Measurements from ENCODE around the gene AFAP1.

The AFAP1 gene

DNA sequence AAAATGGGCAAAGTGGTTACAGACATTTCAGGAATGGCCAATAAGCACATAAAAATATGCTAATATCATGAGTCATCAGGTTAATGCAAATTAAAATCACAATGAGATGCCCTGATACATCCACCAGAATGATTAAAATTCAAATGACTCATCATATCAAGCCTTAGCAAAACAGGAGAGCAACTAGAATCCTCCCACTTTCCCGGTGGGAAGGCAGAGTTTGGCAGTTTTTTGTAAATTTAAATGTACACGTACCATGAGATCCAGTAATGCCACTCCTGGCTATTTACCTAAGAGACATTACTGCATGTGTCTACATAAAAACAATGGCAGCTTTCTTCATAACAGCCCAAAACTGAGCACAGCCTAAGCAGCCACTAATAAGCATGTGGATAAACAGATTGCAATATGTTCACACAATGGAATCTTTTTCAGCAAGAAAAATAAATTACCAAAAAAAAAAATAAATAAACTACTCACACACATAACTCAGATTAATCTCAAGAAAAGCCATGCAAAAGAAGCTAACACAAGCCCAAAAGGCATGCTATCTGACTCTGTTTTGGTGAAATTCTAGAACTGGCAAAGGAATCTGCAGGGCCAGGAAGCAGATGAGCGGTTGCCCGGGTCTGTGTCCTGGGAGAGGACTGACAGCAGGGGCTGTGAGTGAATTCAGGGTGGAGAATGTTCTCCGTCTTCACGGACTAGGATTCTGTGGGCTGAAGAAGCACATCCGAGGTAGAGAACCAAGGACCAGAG lies 48.8 kb downstream of the AFAP1 start:
- DNase-seq = no peak

DNA sequence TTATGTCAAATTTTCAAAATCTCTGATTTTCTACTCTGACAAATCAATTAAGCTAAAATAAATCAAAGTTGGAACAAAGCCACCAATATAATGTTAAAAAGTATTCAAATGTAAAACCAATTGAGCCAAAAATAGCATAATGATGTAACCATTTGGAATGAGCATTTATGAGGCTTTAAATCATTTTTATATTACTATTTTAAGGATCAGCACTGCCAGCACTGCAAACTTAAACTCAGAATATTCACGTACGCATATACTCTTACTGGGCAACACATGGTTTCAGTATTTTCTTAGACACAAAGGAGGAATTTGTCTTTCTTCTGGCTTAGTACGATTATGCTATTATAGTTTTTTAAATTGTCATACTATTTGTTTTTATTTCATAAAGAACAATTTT lies 52.2 kb downstream of the AFAP1 start:
- DNase-seq = no peak

DNA sequence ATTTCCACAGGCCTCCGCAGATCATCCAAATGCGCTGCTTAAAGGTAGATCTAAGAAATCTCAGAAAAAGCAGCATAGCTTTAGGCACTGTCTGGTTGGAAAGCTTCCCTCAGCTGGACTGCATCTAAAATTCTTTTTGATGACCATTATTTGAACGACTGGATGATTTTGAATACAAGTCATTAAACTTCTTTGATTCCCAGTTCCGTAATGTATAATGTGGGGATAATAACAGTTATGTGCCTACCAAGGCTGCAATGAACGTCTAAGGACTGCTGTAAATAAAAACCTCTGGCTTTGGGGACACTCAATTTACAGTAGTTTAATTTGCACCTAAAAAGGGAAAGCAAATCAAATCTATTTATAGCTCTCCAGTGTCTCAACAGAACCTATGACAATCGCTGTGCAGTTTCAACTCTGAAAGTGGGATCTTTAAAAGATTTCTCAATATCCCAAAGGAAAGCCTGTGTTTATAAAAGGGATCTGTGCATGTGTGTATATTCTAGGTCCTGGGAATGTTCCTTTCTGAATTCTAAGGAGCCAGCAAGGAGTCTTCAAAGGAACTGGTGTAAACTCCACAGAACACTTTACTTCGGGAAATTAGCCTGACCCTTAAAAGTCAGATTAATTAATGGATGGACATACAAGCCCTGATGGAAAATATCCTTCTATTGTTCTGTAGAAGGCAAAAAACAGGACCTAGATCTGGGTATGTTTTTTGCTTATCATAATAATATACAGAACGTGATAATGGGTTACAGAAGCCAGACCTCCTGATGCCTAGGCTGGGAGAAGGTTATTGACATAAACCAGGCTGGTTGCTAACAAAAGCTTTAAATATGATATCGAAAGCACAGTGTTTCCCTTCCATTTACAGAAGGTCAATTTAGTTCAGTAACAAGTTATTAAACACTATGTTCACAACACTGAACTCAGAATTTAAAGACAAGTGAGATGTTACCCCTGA lies 53.4 kb downstream of the AFAP1 start:
- no peak for DNase-seq

DNA sequence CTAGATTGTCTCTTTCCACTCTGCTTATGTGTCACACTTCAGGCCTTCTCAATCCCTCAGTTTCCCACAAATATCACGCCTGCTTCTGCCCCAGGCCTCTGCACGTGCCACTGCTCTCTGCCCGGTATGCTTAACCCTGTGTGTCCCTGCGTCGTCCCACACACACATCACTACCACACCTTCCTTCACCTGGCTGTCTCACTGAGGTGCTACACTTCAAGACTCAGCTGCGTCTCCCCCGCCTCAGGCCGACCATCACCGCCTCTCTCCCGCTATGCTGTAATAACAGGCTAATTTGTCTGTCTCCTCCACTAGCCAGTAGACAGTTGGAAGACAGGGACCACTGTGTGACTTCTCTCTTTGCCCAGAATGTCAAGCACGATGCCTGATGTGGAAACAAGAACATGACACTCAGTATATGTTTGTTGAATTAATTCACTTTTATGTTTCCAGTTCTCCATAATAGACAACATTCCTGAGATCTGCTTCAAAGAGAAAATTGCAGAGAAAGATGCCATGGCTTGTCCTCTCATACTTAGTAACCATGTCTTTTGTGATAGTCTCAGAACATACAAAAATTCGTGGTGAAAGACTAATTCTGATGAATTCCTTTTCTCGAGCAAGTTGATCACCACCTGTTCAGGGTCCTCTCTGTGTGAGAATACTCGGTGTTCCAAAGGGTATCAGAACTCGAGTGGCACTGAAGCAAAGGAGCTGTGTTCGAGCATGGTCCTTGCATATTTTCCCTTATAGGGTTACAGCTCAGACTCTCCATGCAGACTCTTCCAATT lies 54.2 kb downstream of the AFAP1 start:
- DNase-seq = no peak

DNA sequence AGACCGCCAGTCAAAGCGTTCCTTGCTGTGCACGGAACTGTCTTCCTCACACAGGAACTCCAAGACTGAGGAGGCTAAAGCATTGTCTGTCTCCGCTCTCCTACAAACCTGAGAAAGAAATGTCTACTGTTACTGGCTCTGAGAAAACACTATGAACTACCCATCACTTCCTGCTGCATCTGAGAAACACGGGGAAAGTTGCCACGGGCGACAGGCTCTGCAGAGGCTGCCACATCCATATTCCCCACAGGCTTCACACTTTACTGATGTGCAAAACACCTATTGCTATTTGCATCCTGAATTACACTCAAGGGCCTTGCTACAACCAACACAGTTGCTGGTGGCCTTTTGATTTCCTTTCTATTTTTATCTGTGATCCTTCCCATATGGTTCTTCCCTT lies 59.0 kb downstream of the AFAP1 start:
- no peak for DNase-seq

DNA sequence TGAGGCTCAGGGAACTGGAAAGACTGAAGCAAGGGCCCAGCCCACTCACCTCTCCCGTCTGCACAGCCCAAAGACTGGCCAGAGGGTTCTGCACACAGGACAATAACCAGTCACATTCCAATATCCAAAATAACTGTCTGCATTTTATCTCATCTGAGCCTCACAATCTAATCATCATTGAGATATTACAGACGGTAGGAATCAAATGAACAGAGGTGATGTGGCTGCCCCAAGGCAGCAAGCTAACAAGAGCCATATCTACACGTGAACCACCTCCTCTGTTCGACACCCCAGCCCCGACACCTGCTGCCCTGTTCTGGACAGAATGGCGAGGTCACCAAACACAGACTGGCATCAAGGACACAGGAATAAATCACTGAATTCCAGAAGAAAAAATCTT lies 60.5 kb downstream of the AFAP1 start:
- DNase-seq = no peak

DNA sequence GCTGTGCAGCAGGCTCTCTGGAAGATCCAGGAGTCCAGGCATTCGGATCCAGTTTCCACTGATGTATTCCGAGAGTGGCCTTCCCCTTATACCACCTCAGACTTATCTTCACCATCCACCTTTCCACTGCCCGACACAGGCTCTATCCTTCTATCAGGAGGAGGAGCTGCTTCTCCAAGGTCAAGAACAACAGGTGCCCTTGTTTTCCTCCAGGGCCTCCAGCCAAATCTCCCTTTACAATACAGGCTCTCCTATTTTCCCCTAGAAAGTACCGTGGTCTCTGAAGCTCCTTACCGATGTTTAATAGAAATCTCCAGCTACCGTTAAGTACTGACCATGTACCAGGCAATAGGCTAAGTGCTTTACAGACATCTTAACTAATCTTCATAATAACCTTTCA lies 61.3 kb downstream of the AFAP1 start:
- no peak for DNase-seq

DNA sequence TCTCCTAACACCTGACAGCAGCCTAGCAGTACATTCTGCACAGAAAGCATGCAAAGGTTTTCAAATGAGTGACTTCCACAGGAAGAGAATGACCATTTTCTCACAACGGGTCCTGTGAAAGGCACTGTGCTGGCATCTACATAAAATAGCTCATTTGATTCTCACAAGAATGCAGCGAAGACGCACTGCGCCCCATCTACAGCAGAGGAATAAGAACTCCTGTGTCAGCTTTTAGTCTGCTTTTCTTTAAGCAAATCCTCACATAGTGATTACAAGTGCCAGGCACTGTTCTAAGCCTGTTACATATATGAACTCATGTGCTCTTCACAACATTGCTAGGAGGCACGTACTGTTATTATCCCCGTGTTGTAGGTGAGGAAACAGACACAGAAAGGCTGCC lies 62.5 kb downstream of the AFAP1 start:
- no peak for DNase-seq

DNA sequence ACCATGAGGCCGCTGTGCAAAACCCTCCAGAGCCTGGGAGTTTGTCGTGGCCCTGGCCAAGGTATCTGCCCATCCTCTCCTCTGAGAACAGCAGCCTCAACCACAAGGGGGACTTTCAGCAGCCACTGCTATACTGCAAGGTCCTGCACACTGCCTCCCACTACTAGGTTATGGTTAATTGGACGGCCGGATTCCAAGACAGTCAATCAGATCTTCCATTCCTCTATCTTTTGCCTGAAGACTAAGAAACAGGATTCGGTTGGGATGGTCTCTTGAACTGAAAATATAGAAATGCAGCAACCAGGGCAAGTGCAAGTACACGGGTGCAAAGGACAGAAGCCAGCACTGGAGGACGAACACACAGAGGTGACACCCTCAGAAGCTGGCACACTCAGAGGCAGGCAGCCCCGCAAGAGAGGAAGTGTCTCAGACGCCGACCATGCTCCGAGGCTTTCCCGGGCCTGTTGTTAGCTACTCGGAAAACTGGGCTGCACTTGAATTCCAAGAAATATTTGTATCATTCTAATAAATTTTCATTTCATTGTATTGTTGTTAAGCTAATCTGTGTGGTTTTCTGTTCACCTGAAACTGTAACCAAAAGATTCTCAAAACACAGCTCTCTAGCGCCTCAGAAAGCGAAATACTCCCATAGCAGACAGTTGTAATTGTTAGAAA lies 63.3 kb downstream of the AFAP1 start:
- peak; percentile 41 to 60 for DNase-seq

DNA sequence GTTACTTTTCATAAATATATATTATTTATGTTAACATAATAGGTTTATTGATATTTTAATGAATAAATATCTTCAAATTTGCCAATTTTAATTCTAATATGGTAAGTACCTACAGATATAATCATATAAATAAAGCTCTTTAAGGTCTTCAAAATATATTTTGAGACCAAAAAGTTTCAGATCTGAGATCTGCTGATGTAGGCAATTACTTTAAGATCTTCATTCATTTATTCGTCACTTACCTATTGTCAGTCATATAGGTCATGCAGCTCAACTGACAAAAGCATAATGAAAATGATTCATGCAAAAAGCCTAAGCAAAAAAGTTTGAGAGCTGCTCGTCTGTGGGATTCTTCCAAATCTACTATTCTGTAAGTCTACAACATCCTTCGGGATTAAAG lies 64.8 kb downstream of the AFAP1 start:
- DNase-seq = no peak

DNA sequence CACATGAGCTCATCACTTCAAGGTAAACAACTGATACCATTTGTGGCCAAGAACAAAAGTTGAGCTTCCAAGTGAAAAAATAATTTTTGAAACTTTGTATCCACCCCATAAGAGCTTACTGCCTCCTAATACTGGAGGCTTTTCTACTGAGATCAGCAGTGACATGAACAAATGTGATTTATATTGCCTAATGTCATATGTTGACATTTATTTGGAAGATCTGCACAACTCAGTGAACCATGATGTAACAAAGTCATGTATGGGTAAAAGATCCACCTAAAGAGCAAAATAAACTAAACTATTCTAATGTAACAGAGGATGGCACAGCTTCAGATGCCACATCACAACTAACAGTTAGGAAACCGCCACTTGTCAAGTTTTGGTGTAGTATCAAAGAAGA lies 65.8 kb downstream of the AFAP1 start:
- DNase-seq = no peak

DNA sequence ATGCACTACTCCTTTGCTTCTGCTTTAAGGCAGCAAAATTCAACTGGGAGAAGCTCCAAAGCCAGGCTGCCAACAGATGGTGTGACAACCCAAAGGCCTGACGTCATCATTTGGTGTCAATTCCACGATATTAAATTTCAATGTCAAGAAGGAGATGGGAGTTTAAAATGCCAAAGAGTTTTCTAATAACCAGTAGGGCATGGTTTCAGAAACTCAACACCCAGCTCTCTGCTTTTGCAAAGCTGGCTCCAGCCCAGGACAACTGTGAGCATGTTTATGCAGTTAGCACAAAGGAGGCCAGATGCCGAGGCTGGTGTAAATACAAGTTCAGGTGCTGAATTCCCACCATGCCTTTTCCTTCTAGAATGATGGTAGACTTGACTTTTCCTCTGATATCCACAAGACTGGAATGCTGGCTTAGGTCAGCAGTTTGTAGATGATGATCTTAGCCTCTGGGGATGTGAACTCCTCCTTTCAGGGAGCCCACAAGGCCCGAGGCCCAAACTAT lies 67.3 kb downstream of the AFAP1 start:
- no peak for DNase-seq

DNA sequence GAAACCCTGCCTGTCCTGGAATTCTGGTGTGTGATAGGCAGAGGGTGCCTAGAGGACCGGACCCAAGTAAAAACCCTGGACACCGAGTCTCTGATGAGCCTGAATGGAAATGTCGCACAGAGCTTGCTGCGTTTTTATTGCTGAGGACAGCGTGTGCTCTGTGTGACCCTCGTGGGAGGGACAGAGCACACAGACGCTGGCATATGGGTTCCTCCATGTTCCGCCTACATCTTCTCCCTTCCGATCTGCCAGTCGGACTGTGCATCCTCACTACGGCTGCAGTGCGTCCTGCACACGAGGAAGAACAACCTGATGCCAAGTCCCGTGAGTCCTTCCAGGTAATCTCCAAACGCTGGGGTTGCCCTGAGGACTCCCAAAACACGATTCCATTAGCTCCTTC lies 68.3 kb downstream of the AFAP1 start:
- DNase-seq = no peak

DNA sequence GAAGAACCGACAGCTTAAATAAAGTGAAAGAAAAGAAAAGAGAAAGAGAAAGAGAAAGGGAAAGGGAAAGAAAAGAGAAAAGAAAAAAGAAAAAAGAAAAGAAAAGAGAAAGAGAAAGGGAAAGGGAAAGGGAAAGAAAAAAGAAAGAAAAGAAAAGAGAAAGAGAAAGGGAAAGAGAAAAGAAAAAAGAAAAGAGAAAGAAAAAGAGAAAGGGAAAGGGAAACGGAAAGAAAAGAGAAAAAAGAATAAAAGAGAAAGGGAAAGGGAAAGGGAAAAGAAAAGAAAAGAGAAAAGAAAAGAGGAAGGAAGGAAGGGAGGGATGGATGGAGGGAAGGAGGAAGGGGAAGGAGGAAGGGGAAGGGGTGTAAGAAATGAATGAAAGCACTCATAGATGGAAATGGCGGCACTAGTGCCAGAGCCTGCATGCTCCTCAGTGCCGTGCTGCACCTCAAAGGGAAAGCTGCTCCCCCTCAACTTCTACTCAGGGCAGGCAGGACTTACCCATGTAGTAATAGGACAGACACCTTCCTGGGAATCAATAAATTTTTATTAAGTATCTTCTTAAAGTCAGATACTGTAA lies 70.7 kb downstream of the AFAP1 start:
- no peak for DNase-seq

DNA sequence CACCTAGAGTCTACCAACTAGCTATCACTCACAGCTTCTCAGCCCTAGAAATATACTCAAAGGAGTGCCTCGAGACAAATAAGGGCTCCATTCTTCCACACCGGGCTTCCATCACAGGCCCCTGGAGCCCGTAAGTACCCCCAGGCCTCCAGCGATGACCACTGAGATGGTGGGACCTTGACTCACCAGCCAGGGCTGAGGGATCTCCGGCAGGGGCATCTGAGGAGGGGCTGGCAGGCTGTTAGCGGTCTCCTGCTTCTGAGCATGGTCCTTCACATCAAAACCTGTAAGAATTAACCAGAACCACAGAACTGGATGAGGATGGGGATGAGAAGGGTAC lies 71.3 kb downstream of the AFAP1 start:
- no peak for DNase-seq

DNA sequence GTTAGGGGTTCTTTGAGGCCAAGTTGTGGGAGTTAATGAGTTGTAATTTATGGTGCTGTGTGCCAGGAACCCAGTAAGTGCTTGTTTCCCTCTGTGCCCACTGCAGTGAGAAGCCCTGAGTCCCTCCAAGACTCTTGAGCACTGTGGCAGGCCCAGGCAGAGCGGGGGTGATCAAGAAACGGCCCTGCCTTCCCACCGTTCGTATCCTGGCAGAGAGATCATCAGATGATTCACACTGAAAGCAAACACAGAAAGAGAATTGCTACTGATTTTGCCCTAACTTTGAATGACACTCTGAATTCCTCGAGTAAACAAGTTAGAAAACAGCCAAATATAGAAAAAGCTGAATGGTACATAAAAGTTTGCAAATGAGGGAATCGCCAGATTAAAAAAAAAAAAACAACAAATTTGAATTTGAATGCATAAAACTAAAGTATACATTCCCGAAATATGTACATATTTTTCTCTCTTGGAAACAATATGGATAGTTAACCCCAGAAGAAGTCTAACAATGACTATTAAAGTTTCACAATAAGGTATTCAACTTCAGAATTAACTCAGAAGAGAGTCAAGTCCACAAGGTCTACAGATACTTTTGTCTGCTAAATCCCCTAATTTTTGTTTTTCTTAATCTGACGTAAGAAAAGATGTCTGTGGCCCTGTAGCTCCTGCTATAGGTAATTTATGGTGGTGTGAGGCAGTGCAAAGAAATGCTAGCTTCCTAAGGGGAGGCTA lies 71.8 kb downstream of the AFAP1 start:
- peak in 1 of 2 experiments; percentile 53 for DNase-seq

DNA sequence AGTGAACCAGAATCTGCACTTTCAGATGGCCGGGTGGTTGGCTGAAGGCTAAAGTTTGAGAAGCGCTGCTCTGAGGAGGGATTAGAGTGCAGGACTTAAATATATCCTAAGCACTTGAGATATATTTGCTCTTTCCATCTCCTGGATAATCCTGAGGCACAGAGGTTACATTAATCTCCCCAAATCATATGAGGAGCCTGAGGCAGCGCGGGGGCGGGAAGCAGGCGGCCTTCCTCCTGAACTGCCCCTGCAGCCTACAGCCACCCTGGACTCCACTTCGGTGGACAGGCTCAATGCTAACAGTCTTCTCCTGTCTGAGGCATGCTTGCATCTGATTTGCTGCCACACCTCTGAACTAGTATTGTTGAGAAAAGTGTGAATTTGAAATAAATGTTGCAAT lies 72.5 kb downstream of the AFAP1 start:
- DNase-seq = no peak

DNA sequence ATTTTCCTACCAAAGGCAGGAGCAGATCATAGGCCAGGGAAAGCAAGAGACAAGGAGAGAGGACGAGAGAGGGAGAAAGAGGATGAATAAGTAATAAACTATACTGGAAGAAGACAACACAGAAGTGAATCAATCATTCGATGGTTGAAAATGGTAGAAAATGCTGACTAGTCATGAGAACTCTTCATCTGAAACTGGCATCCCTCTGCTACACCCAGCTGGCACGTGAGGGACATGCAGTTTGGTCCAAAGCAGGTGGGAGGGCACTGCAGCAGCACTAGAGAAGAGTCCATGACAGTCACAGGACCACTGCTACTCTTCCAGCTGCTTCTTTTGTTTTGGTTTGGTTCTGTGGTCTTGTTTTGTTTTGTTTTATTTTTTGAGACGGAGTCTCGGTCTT lies 74.1 kb downstream of the AFAP1 start:
- DNase-seq = no peak

DNA sequence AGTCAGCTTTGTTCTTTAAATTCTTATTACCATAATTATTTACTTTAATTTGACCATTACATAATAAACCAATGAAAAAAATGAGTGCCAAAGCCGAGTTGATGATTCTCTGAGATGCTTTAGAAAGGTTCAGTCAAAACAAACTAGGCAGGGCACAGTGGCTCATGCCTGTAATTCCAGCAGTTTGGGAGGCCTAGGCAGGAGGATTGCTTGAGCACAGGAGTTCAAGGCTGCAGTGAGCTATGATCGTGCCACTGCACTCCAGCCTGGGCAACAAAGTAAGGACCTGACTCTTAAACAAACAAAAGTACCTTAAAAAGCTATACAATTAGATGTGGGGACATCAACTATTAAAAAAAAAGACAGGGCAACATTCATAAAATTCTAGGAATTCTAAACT lies 75.0 kb downstream of the AFAP1 start:
- no peak for DNase-seq

DNA sequence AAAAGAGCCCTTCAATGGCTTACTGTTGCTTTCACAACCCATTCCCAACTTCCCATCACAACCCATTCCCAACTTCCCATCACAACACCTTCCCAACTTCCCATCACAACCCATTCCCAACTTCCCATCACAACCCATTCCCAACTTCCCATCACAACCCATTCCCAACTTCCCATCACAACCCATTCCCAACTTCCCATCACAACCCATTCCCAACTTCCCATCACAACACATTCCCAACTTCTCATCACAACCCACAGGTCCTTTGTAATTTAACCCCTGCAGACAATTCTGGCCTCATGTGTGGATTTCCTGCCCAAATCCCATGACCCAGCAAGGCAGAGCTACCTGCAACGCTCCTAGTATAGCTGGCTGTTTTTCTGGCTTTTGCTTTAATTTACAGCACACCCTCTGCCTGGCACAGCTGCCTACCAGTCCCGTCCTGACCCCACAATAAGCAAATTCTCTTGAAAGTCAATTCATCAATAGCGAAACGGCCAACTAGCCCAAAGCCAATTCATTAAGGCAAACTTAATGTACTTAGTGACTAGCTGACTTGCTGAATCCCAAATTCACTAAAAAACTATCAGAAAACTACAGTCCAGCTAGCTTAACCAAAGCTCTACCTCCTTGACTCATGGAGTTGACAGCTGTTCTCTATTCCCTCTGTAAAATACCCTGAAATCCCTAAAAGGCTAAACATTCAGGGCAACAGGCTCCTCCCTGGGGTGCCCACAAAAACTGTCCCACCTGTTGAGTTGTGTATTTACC lies 75.6 kb downstream of the AFAP1 start:
- peak in 1 of 2 experiments; percentile 31 for DNase-seq

Data from activated CD4-positive, alpha-beta T cell treated with anti-CD3 and anti-CD28 coated beads, Interleukin-2, amount 50 U/mL, for 48 hours (primary cell).